Vagina (tissue), 2 donors: Measurements from ENCODE around the gene TNIK. TPM values are rescaled to one million over a fixed set of nuclear protein-coding genes. Genes with fewer than 3 reads are reported as not detected.
"Not testable (repeated sequence)": the region's sequence is repeated elsewhere in the genome, so short reads cannot be mapped to it uniquely, and the experiment has no call there.

Experiments
- DNase-seq, 2 donors: peaks; one replicate each; pipeline ENCODE4 v3.0.0-alpha.2; 2017; ENCODE audit errors: extremely low spot score in 2 of 2
- H3K27ac ChIP-seq: fragments of 200-600 bp; sonication (generic); one replicate; pipeline ENCODE4 v1.5.1; 2019
- H3K27me3 ChIP-seq: fragments of 200-600 bp; sonication (generic); one replicate; pipeline ENCODE4 v1.5.1; 2019
- H3K36me3 ChIP-seq, 2 donors: fragments of 200-600 bp; sonication (generic); one replicate each; pipeline ENCODE4 v1.5.1; 2017 to 2019
- H3K4me1 ChIP-seq: fragments of 200-600 bp; sonication (generic); one replicate; pipeline ENCODE4 v1.5.1; 2019
- H3K4me3 ChIP-seq, 2 donors: fragments of 200-600 bp; sonication (generic); 1 replicate in 1 of 2; 2 replicates in 1 of 2; pipeline ENCODE4 v1.5.1; 2016 to 2019
- H3K9me3 ChIP-seq: fragments of 200-600 bp; sonication (generic); one replicate; pipeline ENCODE4 v1.5.1; 2019
- CTCF ChIP-seq, 3 experiments: fragments of 450-650 bp in 2 of 3; fragments of 200-600 bp in 1 of 3; sonication (generic) in 1 of 3; IDR thresholded peaks; one replicate each; pipeline ENCODE4 v1.5.1; 2017 to 2019; ENCODE audit warnings: antibody characterized with exemption in 3 of 3, mild to moderate bottlenecking in 2 of 3, moderate library complexity in 2 of 3
- POLR2A ChIP-seq, 2 donors: fragments of 450-650 bp; IDR thresholded peaks; one replicate each; pipeline ENCODE4 v1.6.1; 2017; ENCODE audit warnings: antibody characterized with exemption in 2 of 2, mild to moderate bottlenecking in 2 of 2, moderate library complexity in 2 of 2
- POLR2AphosphoS5 ChIP-seq, 2 donors: sonication (generic); formaldehyde crosslinking; IDR thresholded peaks; one replicate each; pipeline ENCODE4 v1.9.0; 2017; ENCODE audit warnings: antibody characterized with exemption in 2 of 2, mild to moderate bottlenecking in 2 of 2, low read depth in 1 of 2; ENCODE audit not compliant: insufficient read depth in 1 of 2
- intact Hi-C: fragments of 100-400 bp; cut with DNase I; formaldehyde crosslinking; loops from one replicate; pipeline ENCODE4 v1.15.1; 2023
- total RNA-seq: library from RNA; depleted of rRNA; stranded (reverse); fragments of >200 nt; gene quantifications from one replicate; pipeline ENCODE4 v1.2.3, GENCODE V29; 2016

The TNIK gene
- total RNA-seq, 1 donor from 2014 or later, result 5.9 TPM

DNA sequence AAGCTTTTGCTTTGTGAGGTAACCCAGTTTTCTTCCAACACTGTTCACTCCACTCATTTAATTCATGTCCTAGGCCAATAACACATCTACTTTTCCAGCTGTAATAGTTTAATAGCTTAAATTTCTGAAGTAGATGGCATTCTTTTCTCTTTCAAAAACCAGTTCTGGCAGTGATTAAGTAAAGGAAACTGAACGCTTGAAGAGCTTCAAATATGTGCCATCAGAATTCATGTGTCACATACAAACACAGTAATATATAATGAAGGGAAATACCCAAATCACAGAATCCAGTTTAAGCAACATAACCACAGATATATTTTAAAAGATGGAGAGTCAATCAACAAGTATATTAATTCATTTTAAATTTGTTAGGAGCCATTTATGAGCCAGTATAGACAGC lies 91.0 kb downstream of the TNIK start:
- no peak for TF ChIP-seq CTCF (IDR thresholded peaks at IDR 0.05)
- TF ChIP-seq POLR2A (IDR thresholded peaks at IDR 0.05), result no peak
- no peak for TF ChIP-seq POLR2AphosphoS5 (IDR thresholded peaks at IDR 0.05; ENCODE audit: insufficient read depth in 1 of 2, low read depth in 1 of 2)
- no peak overlapping the region for H3K27ac ChIP-seq
- no peak for DNase-seq
- H3K36me3 ChIP-seq, result no peaks in the 10 kb centered on the region
- intact Hi-C loops, result no loop called here
- no peak overlapping the region for H3K4me3 ChIP-seq
- H3K4me1 ChIP-seq, result no peaks in the 10 kb centered on the region
- H3K27me3 ChIP-seq, result no peaks in the 10 kb centered on the region
- H3K9me3 ChIP-seq, result no peaks in the 10 kb centered on the region

DNA sequence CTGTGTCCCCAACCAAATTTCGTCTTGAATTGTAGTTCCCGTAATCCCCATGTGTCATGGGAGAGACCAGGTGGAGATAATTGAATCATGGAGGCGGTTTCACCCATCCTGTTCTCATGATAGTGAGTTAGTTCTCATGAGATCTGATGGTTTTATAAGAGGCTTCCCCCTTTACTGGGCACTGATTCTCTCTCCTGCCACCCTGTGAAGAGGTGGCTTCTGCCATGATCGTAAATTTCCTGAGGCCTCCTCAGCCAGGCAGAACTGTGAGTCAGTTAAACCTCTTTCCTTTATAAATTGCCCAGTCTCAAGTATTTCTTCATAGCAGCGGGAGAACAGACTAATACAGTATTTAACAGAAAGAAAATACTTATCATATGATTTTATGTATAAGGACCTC lies 93.5 kb downstream of the TNIK start:
- H3K4me1 ChIP-seq, DNase-seq, H3K9me3 ChIP-seq, H3K27me3 ChIP-seq, H3K4me3 ChIP-seq, H3K27ac ChIP-seq, H3K36me3 ChIP-seq, intact Hi-C loops: not testable (repeated sequence)

DNA sequence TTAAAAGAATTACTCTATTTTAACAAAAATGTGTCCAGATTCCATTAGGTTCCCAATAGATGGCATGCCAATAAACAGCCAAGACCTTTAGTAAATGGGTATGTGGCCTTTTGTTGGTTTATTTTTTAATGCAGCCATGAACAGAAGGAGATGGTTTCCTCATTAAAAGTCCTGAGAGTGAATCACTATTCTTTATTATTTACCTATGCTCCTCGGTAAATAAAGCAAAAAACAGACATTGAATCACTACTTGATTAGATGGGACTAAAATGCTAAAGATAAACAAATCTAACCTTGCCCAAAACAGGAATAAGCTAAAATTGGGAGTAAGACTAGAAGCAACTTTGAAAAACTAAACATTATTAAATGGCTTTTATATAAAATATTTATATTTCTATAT lies 94.2 kb downstream of the TNIK start:
- Histone ChIP-seq H3K36me3 (no peaks in the 10 kb centered on the region), H3K4me3 (no peak overlapping the region), H3K9me3 (no peaks in the 10 kb centered on the region), H3K27ac (no peak overlapping the region), H3K27me3 (no peaks in the 10 kb centered on the region), H3K4me1 (no peaks in the 10 kb centered on the region)
- intact Hi-C loops, result no loop called here
- no peak for DNase-seq
- TF ChIP-seq POLR2A (IDR thresholded peaks at IDR 0.05) (no peak), CTCF (IDR thresholded peaks at IDR 0.05) (no peak)

DNA sequence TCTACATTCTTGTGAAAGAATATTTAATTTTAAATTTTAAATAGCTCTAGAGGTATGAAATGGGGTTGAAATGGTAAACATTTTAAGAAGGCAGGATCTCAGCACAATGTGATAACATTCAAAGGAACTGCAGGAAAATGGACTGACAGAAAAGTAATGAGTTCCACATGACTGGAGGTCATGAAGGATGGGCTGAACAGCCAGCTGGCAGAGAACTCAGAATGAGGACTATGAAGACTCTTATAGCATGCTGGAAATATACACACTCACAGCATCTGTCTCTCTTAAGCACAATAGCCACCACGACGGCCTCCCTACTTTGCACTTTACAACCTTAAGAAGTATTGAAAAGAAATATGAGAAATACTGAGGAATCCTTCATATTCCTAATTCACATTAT lies 94.7 kb downstream of the TNIK start:
- intact Hi-C loops, result no loop called here
- TF ChIP-seq POLR2A (IDR thresholded peaks at IDR 0.05) (no peak), CTCF (IDR thresholded peaks at IDR 0.05) (no peak), POLR2AphosphoS5 (IDR thresholded peaks at IDR 0.05; ENCODE audit: insufficient read depth in 1 of 2, low read depth in 1 of 2) (no peak)

DNA sequence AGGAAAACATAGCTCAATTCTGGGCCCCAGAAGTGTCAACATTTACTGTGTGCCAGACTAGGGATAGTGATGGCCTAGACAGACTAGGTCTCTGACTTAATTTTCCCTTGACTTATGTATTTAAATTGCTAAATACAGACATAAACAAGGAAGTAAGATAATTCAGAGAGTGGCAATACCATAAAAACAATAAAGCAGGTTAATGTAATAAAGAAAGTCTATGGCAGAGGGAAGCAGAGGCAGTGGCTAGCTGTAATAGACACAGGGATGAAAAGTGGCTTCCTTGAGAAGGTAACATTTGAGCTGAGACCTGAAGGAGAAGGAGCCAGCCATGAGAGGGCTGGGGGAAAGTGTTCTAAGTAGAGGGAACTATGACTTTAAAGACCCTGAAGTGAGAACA lies 95.7 kb downstream of the TNIK start:
- Histone ChIP-seq H3K36me3 (no peaks in the 10 kb centered on the region), H3K9me3 (no peaks in the 10 kb centered on the region), H3K27ac (no peak overlapping the region), H3K27me3 (no peaks in the 10 kb centered on the region), H3K4me1 (no peaks in the 10 kb centered on the region), H3K4me3 (no peak overlapping the region)
- TF ChIP-seq CTCF (IDR thresholded peaks at IDR 0.05), result no peak
- TF ChIP-seq POLR2A (IDR thresholded peaks at IDR 0.05), result no peak
- no peak for TF ChIP-seq POLR2AphosphoS5 (IDR thresholded peaks at IDR 0.05; ENCODE audit: insufficient read depth in 1 of 2, low read depth in 1 of 2)
- intact Hi-C loops, result no loop called here
- no peak for DNase-seq

More for the DNA sequence above, 94.7 kb downstream of the TNIK start:
- no peaks in the 10 kb centered on the region for H3K4me1 ChIP-seq
- no peaks in the 10 kb centered on the region for H3K27me3 ChIP-seq
- H3K9me3 ChIP-seq, result no peaks in the 10 kb centered on the region
- H3K36me3 ChIP-seq, result no peaks in the 10 kb centered on the region
- H3K4me3 ChIP-seq, result no peak overlapping the region
- no peak for DNase-seq
- no peak overlapping the region for H3K27ac ChIP-seq

DNA sequence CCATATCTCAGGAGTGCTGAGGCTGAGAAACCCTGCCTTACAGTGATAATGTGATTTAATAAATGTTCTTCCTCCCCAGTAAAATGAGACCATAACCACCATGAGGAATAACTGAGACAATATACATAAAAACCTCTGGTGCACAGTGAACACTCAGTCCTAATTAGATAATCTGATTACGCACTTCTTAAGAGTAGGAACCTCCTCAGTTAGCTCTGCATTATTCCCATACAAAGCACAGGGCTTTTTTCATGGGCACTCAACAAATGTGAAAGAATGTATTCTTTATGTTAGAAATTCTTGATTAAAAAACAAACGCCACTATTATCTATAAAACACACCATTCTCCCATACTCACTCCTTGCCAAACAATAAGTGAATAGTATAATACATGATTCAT lies 97.0 kb downstream of the TNIK start:
- H3K27ac ChIP-seq, result no peak overlapping the region
- H3K36me3 ChIP-seq, result no peaks in the 10 kb centered on the region
- H3K4me1 ChIP-seq, result no peaks in the 10 kb centered on the region
- intact Hi-C loops, result no loop called here
- no peaks in the 10 kb centered on the region for H3K27me3 ChIP-seq
- DNase-seq, result no peak
- TF ChIP-seq CTCF (IDR thresholded peaks at IDR 0.05) (no peak), POLR2A (IDR thresholded peaks at IDR 0.05) (no peak), POLR2AphosphoS5 (IDR thresholded peaks at IDR 0.05; ENCODE audit: insufficient read depth in 1 of 2, low read depth in 1 of 2) (no peak)
- H3K9me3 ChIP-seq, result no peaks in the 10 kb centered on the region
- no peak overlapping the region for H3K4me3 ChIP-seq
